Fibroblast of lung (primary cell): ENCODE measurements around the gene MYO1F. TPM values are rescaled to one million over a fixed set of nuclear protein-coding genes. Genes with fewer than 3 reads are reported as not detected.

ENCODE experiments used
- DNase-seq, 2 donors: peaks; one replicate each; pipeline versions ENCODE4 v3.0.0 to v3.0.0-alpha.2; 2010; ENCODE audit warnings: low read depth in 2 of 2
- H2AFZ ChIP-seq: 2 replicates; pipeline ENCODE4 v1.5.1; 2012; ENCODE audit warnings: low read length, control low read depth, inconsistent platforms
- H3K27ac ChIP-seq: 2 replicates; pipeline ENCODE4 v1.5.1; 2011; ENCODE audit warnings: low read length, control low read depth; ENCODE audit not compliant: insufficient read depth
- H3K27me3 ChIP-seq: 2 replicates; pipeline ENCODE4 v1.5.1; 2011; ENCODE audit warnings: mild to moderate bottlenecking, low read length; ENCODE audit not compliant: control insufficient read depth, insufficient read depth
- H3K36me3 ChIP-seq: 2 replicates; pipeline ENCODE4 v1.5.1; 2011; ENCODE audit warnings: low read length; ENCODE audit not compliant: control insufficient read depth, insufficient read depth
- H3K4me1 ChIP-seq: 2 replicates; pipeline ENCODE4 v1.5.1; 2011; ENCODE audit warnings: low read length; ENCODE audit not compliant: control insufficient read depth, insufficient read depth; ENCODE audit errors: extremely low read depth
- H3K4me2 ChIP-seq: 2 replicates; pipeline ENCODE4 v1.5.1; 2011; ENCODE audit warnings: low read length, control low read depth; ENCODE audit not compliant: insufficient read depth; ENCODE audit errors: extremely low read depth
- H3K4me3 ChIP-seq, 4 experiments: fragments of 200-600 bp in 1 of 4; sonication (generic) in 1 of 4; replicated peaks in 1 of 4; 2 replicates each; pipeline ENCODE4 v1.5.1; 2011 to 2016; ENCODE audit warnings: low read length in 4 of 4, low read depth in 3 of 4, mild to moderate bottlenecking in 3 of 4, control low read depth in 2 of 4, inconsistent platforms in 1 of 4, mixed read lengths in 1 of 4; ENCODE audit not compliant: insufficient read depth in 1 of 4; ENCODE audit errors: control extremely low read depth in 1 of 4
- H3K79me2 ChIP-seq: 2 replicates; pipeline ENCODE4 v1.5.1; 2012; ENCODE audit warnings: mild to moderate bottlenecking, low read length, inconsistent platforms; ENCODE audit not compliant: control insufficient read depth, insufficient read depth
- H3K9ac ChIP-seq: 2 replicates; pipeline ENCODE4 v1.5.1; 2011; ENCODE audit warnings: mild to moderate bottlenecking, low read length, control low read depth; ENCODE audit not compliant: insufficient read depth
- H3K9me3 ChIP-seq: 2 replicates; pipeline ENCODE4 v1.5.1; 2012; ENCODE audit warnings: low read depth, low read length; ENCODE audit not compliant: control insufficient read depth, insufficient read depth
- H4K20me1 ChIP-seq: 2 replicates; pipeline ENCODE4 v1.5.1; 2011; ENCODE audit warnings: low read length; ENCODE audit not compliant: control insufficient read depth, insufficient read depth; ENCODE audit errors: extremely low read depth
- EZH2 ChIP-seq: IDR thresholded peaks from 2 replicates; pipeline ENCODE4 v1.5.1; 2012; ENCODE audit warnings: low read length, control low read depth, mild to moderate bottlenecking; ENCODE audit errors: missing control alignments
- polyA plus RNA-seq, 2 donors: library from polyadenylated mRNA; depleted of rRNA in 1 of 2; stranded (reverse) in 1 of 2; unstranded in 1 of 2; fragments of >200 nt; gene quantifications; 2 replicates each; pipeline ENCODE4 v1.2.1, GENCODE V29; 2011 to 2012; ENCODE audit warnings: missing spikeins in 1 of 2
- total RNA-seq: library from RNA; depleted of rRNA; stranded (reverse); fragments of >200 nt; gene quantifications from 2 replicates; pipeline ENCODE4 v1.2.1, GENCODE V29; 2014
- TF ChIP-seq, protein P1 (sequence below), 2 donors: IDR thresholded peaks in 1 of 2; conservative IDR thresholded peaks in 1 of 2; 1 replicate in 1 of 2; 2 replicates in 1 of 2; pipeline ENCODE4 v1.5.1; 2011 to 2012; ENCODE audit warnings: low read length in 2 of 2, control low read depth in 1 of 2, inconsistent platforms in 1 of 2, low read depth in 1 of 2, mild to moderate bottlenecking in 1 of 2

Gene MYO1F
- total and polyA plus RNA-seq, 2 donors (not counting 1 experiment from before 2014, with no cell fraction given), result 0.08 to 0.17 TPM

DNA sequence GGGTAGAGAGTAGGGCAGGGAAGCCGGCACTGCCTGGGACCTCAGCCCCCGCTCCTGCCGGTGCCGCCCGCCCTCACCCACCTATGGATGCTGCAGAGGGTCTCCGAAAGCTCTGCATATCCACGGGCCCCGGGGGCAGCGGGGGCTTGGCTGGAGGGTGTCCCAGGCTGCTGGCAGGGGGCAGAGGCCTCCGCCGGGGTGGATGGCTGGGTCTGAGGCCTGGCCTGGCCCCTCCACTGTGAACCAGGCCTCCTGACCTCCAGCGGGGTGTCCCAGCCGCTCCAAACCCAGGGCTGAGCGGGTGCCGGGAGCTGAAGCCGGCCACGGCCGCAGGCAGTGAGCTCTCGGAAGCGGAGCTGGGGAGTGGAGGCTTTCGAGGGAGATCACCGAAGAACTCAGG lies 78.9 kb downstream of the MYO1F start:
- Histone ChIP-seq H3K27ac (no peak overlapping the region), H3K4me3 (no peak overlapping the region), H2AFZ (no peak overlapping the region), H3K9me3 (no peaks in the 10 kb centered on the region), H3K9ac (no peak overlapping the region), H4K20me1 (no peaks in the 10 kb centered on the region), H3K4me2 (no peak overlapping the region), H3K4me1 (no peaks in the 10 kb centered on the region), H3K79me2 (no peaks in the 10 kb centered on the region), H3K36me3 (no peaks in the 10 kb centered on the region), H3K27me3 (no peaks in the 10 kb centered on the region)
- DNase-seq, result no peak
- TF ChIP-seq EZH2, result no peak
- TF ChIP-seq, protein P1, sequence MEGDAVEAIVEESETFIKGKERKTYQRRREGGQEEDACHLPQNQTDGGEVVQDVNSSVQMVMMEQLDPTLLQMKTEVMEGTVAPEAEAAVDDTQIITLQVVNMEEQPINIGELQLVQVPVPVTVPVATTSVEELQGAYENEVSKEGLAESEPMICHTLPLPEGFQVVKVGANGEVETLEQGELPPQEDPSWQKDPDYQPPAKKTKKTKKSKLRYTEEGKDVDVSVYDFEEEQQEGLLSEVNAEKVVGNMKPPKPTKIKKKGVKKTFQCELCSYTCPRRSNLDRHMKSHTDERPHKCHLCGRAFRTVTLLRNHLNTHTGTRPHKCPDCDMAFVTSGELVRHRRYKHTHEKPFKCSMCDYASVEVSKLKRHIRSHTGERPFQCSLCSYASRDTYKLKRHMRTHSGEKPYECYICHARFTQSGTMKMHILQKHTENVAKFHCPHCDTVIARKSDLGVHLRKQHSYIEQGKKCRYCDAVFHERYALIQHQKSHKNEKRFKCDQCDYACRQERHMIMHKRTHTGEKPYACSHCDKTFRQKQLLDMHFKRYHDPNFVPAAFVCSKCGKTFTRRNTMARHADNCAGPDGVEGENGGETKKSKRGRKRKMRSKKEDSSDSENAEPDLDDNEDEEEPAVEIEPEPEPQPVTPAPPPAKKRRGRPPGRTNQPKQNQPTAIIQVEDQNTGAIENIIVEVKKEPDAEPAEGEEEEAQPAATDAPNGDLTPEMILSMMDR (conservative IDR thresholded peaks at IDR 0.05 in 1 of 2, IDR thresholded peaks at IDR 0.05 in 1 of 2; ENCODE audit: low read depth in 1 of 2, low read length in 2 of 2), result no peak

DNA sequence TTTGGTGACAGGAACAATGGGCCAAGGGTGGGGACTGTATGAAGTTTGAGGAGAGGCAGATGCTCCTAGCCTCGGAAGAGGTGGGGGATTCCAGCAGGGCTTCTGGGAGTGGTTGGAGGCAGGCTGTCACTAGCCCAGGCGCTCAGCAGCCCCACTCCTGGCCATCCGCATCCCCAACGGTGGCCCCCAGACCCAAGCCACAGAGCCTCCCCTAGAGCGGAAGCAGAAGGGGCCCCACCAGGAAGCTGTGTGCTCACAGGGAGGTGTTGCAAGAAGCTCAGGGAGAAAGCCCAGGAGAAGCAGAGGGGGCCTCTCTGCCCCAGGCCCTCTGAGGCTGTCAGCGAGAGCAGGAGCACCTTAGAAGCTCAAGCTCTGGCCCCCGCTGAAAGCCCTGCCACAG lies 83.1 kb downstream of the MYO1F start:
- Histone ChIP-seq H3K79me2 (no peaks in the 10 kb centered on the region), H3K27ac (no peak overlapping the region), H3K9me3 (no peaks in the 10 kb centered on the region), H2AFZ (no peak overlapping the region), H3K27me3 (no peaks in the 10 kb centered on the region), H3K4me1 (no peaks in the 10 kb centered on the region), H4K20me1 (no peaks in the 10 kb centered on the region), H3K36me3 (peaks cover under 1% of the 10 kb centered on the region), H3K4me3 (no peak overlapping the region), H3K9ac (no peak overlapping the region), H3K4me2 (no peak overlapping the region)
- no peak for DNase-seq
- TF ChIP-seq, protein P1 (conservative IDR thresholded peaks at IDR 0.05 in 1 of 2, IDR thresholded peaks at IDR 0.05 in 1 of 2; ENCODE audit: low read depth in 1 of 2, low read length in 2 of 2), result no peak

DNA sequence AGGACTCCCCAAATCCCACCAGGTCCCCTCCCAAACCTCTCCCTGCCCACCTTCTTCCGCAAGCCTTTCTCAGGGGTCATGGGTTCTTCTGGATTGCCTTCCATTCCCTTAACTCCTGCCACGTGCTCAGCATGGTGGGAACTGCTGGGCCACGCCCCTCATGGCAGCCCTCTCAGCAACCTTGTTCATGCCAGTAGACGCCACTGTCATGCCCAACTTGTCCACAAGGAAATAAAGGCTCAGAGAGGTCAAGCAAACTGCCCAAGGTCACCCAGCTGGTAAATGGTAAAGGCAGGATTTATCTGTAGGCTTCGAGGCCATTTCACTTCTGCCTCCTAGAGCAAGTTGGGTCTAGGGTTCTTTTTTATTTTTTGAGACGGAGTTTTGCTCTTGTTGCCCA lies 85.7 kb downstream of the MYO1F start:
- Histone ChIP-seq H4K20me1 (no peaks in the 10 kb centered on the region), H3K9me3 (no peaks in the 10 kb centered on the region), H3K27me3 (no peaks in the 10 kb centered on the region), H3K4me2 (no peak overlapping the region), H3K4me1 (no peaks in the 10 kb centered on the region), H3K79me2 (no peaks in the 10 kb centered on the region), H2AFZ (no peak overlapping the region), H3K4me3 (no peak overlapping the region), H3K36me3 (peaks cover 16% of the 10 kb centered on the region), H3K27ac (no peak overlapping the region), H3K9ac (no peak overlapping the region)
- no peak for DNase-seq
- TF ChIP-seq, protein P1 (conservative IDR thresholded peaks at IDR 0.05 in 1 of 2, IDR thresholded peaks at IDR 0.05 in 1 of 2; ENCODE audit: low read depth in 1 of 2, low read length in 2 of 2), result no peak
- no peak for TF ChIP-seq EZH2
